GM19395 (cell line): Measurements from ENCODE around the gene KIF26A.

Source experiments
- ATAC-seq: cut with Tn5 transposase; IDR thresholded peaks from one replicate; pipeline ENCODE4 v1.9.1; 2021; ENCODE audit warnings: mild to moderate bottlenecking, moderate library complexity; ENCODE audit not compliant: unreplicated experiment

KIF26A gene

DNA sequence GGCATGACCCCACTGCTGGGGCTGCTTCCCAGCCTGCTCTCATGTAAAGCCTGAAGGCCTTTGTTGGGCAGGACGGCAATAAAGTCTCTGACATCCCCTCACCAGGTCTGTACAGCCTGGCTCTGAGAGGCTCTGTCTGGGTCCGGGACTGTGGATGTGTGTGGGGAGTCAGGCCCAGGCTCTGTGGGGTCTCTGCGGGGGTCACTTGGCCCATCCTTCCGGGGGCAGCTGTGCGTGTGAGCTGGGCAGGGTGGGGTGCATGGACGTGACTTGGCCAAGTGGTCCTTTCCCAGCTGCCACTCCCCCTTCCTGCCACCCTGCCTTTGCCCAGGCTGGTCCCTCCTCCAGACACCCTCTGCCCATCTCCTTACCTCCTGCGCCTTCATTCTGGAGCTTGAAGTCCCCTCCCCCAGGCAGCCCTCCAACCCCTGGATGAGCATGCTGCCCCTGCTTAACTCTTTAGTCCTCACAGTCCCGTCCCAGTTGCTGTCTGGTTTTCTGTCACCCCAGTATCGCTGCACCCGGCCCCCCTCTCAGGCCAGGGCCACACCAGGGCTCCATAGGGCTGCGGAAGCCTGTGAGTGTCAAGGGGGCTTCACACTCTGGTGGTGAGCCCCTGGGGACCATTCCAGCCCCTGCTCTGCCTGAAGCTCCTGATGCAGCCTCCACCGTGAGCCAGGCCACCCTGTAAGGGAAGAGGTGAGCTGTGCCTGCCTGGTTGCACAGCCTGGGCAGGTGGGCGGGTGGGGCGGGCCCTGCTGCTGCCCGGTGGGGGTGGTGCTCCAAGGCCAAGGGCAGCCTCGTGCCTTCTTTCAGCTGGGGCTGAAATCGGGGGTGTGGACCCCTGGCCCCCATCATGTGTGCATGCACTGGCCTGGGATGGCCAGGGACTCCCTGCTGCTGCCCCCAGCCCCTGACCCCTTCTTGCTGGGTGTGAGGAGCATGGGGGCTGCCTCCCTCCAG is 25.5 kb upstream of the KIF26A start:
- no peak for ATAC-seq

DNA sequence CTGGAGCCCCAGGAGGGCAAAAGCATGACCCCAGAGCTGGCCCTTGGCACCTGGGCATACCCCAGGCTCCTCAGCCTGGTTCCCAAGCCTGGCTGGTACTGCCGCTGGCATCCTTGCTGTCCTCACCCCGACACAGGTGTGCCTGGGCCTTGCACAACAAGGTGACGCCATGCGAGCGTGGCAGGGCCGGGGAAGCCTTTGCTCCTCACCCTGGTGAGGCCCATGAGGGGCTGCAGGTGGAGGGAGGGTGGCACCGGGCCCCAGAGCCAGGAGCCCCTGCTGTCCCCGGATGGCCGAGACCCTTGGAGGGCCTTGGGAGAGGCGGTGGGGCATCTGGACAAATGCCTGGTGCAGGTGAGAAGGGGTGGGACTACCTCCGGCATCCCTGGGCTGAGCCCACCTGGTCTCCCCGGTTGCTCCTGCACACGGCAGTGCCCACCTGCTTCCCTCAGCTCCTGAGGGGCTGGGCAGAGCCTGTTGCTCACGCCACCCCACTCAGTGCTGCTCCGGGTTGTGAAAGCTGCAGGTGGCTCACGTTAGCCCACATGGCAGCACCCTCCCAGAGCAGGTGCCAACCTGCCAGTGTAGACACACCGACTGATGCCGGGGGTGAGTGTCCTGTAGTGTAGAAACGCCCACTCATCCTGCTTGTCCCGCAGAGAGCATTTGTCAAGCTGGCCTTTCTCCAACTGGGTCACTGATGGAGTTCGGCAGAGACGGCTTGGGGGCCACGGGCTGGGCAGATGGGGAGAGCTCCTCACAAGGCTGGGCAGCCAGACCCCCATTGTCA is 24.6 kb upstream of the KIF26A start:
- no peak for ATAC-seq

GRCh38 chr14:104114421-104115130 is 23.8 kb upstream of the KIF26A start:
- ATAC-seq = no peak

DNA sequence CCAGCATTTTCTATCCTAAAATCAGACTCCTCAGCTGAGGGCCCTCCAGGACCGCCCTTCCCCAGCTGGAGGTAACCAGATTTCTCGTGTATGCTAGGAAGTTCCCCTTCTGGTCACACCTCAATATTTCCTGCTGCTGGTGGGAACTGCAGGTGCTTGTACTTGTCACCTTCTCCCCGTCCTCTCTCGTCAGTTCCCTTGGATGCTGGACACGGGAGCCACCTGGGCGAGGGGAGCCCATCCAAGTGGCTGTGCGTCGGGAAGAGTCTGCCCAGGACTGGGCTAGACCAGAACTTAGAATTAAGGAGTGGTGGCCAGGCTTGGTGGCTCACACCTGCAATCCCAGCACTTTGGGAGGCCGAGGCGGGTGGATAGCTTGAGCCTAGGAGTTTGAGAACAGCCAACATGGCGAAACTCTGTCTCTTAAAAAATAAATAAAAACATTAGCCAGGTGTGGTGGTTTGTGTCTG is 23.2 kb upstream of the KIF26A start:
- no peak for ATAC-seq

DNA sequence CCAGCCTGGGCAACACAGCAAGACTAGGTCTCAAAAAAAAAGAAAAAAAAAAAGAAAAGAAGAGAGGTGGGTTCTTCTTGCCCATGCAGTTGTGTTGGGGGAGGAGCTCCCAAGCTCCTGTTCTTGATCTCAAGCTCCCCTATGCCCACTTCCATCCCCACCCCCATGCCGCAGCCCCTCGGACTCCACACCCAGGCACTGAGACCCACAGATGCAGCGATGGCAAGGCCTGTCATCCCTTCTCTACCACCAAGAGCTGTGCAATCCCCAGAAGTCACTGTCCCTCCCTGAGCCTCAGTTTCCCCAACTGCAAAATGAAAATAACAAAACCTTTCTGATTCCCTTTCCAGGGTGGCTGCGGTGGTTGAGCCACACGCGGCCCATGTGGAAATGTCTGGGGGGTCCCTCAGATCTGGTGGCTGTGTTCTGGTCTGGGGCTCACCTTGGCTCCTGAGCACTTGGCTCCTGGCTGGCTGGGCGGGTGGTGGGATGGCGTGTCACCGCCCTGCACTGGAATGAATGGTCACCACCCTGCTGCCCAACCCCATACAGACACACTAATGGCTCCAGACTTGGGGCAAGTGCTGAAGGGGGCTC is 22.6 kb upstream of the KIF26A start:
- ATAC-seq = no peak

- ATAC-seq = no peak
These were observed 22.1 kb upstream of the KIF26A start for GRCh38 chr14:104116288-104116755.

- ATAC-seq = no peak
These were observed 21.5 kb upstream of the KIF26A start for GRCh38 chr14:104116756-104117340.

DNA sequence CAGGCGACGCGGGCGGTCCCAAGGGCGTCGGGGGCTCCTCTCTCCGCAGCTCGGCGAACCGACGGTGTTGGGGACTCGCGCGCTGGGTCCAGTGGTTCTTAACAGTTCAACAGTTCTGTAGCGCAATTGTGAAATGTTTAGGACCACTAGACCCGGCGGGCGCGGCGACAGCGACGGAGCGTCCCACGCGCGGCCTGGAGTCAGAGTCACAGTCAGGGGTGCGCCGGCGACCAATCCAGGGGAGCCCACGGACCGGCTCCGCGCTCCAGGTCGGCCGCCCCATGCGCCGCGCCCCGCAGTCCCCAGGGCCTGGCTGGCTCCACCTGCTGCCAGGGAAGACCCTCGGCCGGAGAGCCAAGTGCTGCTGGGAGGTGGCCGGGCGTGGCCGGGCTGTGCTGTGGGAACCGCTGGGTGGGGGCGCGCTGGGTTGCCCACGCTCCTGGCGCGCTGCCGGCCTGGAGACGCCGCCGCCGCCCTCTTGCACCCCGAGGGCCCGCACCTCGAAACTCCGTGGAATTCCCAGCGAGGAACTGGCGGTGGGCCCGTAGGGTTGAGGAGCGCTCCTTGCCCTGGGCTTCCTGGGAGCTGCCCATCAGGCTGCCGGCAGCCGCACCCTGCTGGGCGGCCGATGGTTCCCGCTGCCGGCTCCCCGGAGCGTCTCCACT is 20.9 kb upstream of the KIF26A start:
- no peak for ATAC-seq

DNA sequence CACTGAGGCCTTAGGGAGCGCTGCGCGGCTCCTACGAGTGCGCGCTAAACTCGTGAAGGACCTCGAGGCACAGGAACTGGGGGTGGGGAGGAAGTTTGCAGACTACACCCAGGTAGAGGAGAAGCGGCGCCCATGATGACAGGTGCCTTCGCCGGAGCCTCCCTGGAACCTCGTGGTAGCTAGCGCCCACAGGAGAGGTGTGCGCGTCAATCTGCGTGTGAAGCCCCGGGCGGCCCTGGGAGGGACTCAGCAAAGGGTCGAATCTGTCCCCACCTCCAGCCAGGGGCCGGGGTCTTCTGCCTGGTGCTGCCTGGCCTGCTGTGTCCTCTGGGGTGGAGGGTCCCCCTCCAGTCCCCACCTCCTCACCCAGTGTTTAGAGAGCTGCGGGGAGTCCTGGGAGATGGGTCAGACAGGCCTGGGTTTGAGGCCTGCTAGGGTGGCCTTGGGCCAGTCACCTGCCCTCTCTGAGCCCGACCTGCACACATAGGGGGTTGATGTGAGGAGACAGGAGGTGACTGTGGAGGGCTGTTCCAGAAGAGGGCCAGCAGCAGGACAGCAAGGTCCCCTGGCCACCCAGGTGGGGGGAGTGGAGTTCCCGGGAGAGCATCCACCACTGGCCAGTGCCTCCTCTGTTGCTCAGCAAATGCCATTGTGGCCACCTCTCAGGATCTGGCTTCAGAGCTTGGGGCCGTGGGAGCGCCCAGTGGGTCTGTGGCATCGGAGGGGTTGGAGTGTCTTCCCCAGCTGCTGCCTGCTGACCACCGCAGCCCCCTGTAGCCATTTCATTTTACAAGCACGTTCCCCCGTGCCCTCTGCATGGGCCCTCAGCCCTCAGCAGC is 20.2 kb upstream of the KIF26A start:
- no peak for ATAC-seq

- ATAC-seq = no peak
These were observed 19.3 kb upstream of the KIF26A start for GRCh38 chr14:104119119-104119487.

DNA sequence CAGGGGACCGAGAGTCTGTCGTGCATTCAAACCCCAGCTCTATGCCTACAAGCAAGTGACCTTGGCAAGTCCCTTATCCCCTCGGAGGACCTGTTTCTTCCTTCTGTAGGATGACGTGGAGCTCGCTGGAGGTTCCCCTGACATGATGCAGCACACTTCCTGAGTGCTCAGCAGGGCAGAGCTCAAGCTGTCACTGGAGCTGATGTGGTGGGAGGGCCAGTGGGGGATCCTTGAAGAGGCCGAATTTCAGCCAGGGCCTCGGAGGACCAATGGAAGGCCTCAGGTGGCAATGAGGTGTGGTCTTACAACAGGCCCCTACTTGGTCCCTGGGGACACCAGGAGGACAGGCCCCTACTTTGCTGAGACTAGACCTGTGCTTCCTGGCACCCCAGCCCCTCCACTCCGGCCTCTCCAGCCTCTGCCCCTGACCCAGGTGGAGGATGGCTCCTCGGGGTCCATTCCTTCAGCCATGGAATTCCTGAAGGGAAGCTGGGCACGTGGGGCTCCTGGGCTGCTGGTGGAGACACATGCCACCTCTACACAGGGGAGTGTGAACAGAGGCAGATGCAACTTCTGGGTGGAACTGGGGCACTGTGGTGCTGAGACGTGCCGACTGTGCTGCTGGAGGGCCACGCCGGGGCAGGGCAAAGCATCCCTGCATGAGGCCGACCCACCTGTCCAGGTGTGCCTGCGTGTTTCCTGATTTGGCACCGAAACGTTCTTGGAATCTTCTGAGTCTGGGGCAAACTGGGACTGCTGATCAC is 18.7 kb upstream of the KIF26A start:
- no peak for ATAC-seq

DNA sequence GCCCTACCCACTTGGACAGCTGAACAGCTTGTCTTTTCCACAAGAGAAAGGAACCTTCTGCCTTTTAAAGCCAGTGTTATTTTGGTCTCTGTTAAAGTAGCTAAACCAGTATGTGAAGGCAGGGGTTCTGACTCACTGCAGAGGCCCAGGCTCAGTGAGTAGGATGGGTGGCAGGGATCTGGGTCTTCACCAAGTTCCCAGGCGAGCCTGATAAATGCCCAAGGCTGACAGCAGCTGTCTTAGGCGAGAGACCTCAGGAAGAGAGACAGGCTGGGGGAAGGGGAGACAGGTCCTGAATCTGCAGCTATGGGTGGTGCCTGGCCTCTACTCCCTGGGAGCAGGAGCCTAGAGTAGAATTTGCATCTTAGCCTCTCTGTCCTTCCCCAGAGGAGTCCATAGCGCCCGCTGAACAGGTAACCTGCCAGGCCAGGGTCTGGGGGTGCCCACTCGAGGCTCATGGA is 18.1 kb upstream of the KIF26A start:
- no peak for ATAC-seq

- ATAC-seq = no peak
These were observed 17.2 kb upstream of the KIF26A start for GRCh38 chr14:104121142-104121541.

DNA sequence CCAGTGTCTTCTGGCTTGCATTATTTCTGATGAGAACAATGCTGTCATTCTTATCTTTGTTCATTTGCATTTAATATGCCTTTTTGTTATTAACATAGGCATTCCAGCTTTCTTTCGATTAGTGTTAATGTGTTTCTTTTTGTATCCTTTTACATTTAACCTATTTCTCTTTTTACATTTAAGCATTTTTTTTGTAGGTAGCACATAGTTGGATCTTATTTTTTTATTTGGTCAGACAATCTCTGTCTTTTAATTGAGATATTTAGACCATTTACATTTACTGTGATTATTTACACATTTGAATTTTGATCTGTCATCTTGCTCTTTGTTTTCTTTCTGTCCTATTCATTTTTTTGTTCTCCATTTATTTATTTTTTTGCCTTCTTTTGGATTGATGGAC is 14.5 kb upstream of the KIF26A start:
- ATAC-seq = no peak

DNA sequence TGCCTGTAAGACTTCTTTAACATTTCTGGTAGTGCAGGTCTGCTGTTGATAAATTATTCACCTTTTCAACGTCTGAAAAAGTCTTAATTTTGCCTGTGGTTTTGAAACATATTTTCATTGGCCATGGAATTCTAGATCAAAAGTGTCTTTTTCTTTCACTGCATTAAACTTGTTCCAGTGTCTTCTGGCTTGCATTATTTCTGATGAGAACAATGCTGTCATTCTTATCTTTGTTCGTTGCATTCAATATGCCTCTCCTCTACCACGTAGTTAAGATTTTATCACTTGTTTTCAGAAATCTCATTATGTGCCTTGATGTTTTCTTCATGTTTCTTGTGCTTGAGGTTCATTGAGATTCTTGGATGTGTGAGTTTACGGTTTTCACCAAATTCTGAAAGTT is 13.4 kb upstream of the KIF26A start:
- ATAC-seq = no peak

DNA sequence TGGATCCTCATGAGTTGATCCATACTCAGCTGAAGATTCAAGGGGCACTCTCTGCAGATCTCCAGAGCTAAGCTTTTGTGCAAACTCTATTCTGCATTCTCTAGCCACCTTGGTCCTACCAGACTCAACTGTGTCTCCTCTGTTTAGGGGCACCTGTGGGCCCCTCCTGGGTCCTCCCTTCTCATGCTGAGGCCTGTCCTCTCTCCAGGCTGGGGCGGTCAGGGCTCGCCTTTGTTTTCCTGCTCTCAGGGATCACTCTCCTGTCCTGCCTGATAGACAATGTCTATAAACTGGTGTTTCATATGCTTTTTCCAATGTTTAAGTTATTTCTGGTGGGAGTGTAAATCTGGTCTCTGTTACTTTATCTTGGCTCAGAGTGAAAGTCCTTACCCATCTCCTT is 11.6 kb upstream of the KIF26A start:
- ATAC-seq = no peak

- no peak for ATAC-seq
These were observed 9.4 kb upstream of the KIF26A start for GRCh38 chr14:104128981-104129380.

DNA sequence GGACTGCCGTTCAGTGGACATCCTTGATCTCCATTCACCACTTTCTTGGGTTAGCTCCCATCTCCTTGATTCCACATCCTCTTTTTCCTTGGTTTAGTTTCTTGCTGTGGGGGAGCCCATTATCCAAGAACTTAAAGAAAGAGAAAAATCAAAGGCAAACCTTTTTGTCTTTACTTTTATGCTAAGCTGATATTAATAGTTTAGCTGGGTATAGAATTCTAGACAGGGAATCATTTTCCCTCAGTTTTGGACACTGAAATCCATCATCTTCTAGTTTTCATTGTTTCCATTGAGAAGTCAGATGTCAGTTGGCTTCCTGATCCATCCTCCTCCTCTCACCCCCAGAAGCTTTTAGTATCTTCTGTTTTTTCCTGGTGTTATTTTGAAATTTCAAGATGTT is 8.8 kb upstream of the KIF26A start:
- no peak for ATAC-seq
